H1 (cell line): Measurements from ENCODE around the gene RHBDF2. TPM values are rescaled to one million over a fixed set of nuclear protein-coding genes. Genes with fewer than 3 reads are reported as not detected.

Experiments
- CTCF ChIA-PET: fragments of 300-600 bp; sonication (Branson Sonifier 250); formaldehyde crosslinking; loops from one replicate; lab custom pipeline; 2021; ENCODE audit not compliant: partially characterized antibody; lab: Charles Lee
- POLR2A ChIA-PET: fragments of 300-600 bp; sonication (Branson Sonifier 250); formaldehyde crosslinking; loops from one replicate; lab custom pipeline; 2021; ENCODE audit warnings: inconsistent platforms; ENCODE audit not compliant: partially characterized antibody; lab: Charles Lee
- DNase-seq, 2 experiments: peaks; one replicate each; pipeline versions ENCODE4 v3.0.0 to v3.0.0-alpha.2; 2010 to 2022; ENCODE audit warnings: low spot score in 2 of 2, low read depth in 1 of 2, mixed read lengths in 1 of 2
- FAIRE-seq: peaks from 2 replicates; lab custom pipeline; 2011; peaks lifted over from hg19 to GRCh38; lab: Jason Lieb, UNC
- H2AFZ ChIP-seq: 2 replicates; pipeline ENCODE4 v1.8.1; 2012; ENCODE audit warnings: low read length, inconsistent platforms
- H2AK5ac ChIP-seq: 2 replicates; pipeline ENCODE4 v1.6.1; 2013; ENCODE audit warnings: low read depth, low read length
- H2BK120ac ChIP-seq: replicated peaks from 2 replicates; pipeline ENCODE3; 2013; ENCODE audit warnings: low read depth, low read length, inconsistent platforms
- H2BK12ac ChIP-seq: 2 replicates; pipeline ENCODE4 v1.6.1; 2013; ENCODE audit warnings: low read depth, low read length
- H2BK15ac ChIP-seq: 2 replicates; pipeline ENCODE4 v1.6.1; 2013; ENCODE audit warnings: low read length
- H2BK20ac ChIP-seq: 2 replicates; pipeline ENCODE4 v1.6.1; 2013; ENCODE audit warnings: low read length
- H2BK5ac ChIP-seq: 2 replicates; pipeline ENCODE4 v1.6.1; 2013; ENCODE audit warnings: low read depth, low read length
- H3K14ac ChIP-seq: 2 replicates; pipeline ENCODE4 v1.6.1; 2013; ENCODE audit warnings: inconsistent platforms; ENCODE audit not compliant: insufficient read length
- H3K18ac ChIP-seq: 2 replicates; pipeline ENCODE4 v1.6.1; 2013; ENCODE audit warnings: low read length; ENCODE audit errors: extremely low read depth
- H3K23ac ChIP-seq: 2 replicates; pipeline ENCODE4 v1.6.1; 2013; ENCODE audit warnings: inconsistent platforms; ENCODE audit not compliant: insufficient read length
- H3K23me2 ChIP-seq: 2 replicates; pipeline ENCODE4 v1.6.1; 2013; ENCODE audit warnings: low read depth, low read length
- H3K27ac ChIP-seq: 2 replicates; pipeline ENCODE4 v1.6.1; 2011; ENCODE audit warnings: low read depth, low read length, inconsistent platforms
- H3K27me3 ChIP-seq, 4 experiments: replicated peaks in 1 of 4; 1 replicate in 1 of 4; 2 replicates in 3 of 4; pipeline versions ENCODE4 v1.6.1 to v1.8.1; 2011 to 2013; ENCODE audit warnings: low read length in 3 of 4, mild to moderate bottlenecking in 3 of 4, inconsistent platforms in 2 of 4, mixed read lengths in 2 of 4, moderate library complexity in 1 of 4; ENCODE audit not compliant: control insufficient read depth in 3 of 4, insufficient read depth in 3 of 4; ENCODE audit errors: extremely low read depth in 1 of 4
- H3K36me3 ChIP-seq, 4 experiments: 2 replicates each; pipeline versions ENCODE4 v1.6.1 to v1.8.1; 2011 to 2013; ENCODE audit warnings: mild to moderate bottlenecking in 4 of 4, low read length in 3 of 4, moderate library complexity in 2 of 4, control low read depth in 1 of 4, inconsistent platforms in 1 of 4; ENCODE audit not compliant: insufficient read depth in 4 of 4, control insufficient read depth in 2 of 4
- H3K4ac ChIP-seq: replicated peaks from 2 replicates; pipeline ENCODE3; 2013; ENCODE audit warnings: low read length, low read depth, mixed read lengths, inconsistent platforms; ENCODE audit not compliant: insufficient read length
- H3K4me1 ChIP-seq, 4 experiments: replicated peaks in 1 of 4; 1 replicate in 1 of 4; 2 replicates in 3 of 4; pipeline versions ENCODE4 v1.6.1 to v1.8.1; 2011 to 2013; ENCODE audit warnings: low read length in 3 of 4, inconsistent platforms in 2 of 4, mixed read lengths in 1 of 4; ENCODE audit not compliant: insufficient read depth in 4 of 4, control insufficient read depth in 3 of 4
- H3K4me2 ChIP-seq, 2 experiments: 2 replicates each; pipeline versions ENCODE4 v1.6.1 to v1.8.1; 2011 to 2013; ENCODE audit warnings: low read depth in 2 of 2, low read length in 2 of 2, control low read depth in 1 of 2, inconsistent platforms in 1 of 2, mild to moderate bottlenecking in 1 of 2; ENCODE audit not compliant: insufficient read depth in 1 of 2
- H3K4me3 ChIP-seq, 4 experiments: fragments of 200-600, 300-600 bp in 1 of 4; sonication (generic), shearing (Covaris generic), sonication (Bioruptor Twin) in 1 of 4; 2 replicates each; pipeline versions ENCODE4 v1.5.1 to v1.8.1; 2011 to 2016; ENCODE audit warnings: low read length in 4 of 4, low read depth in 3 of 4, control low read depth in 2 of 4, inconsistent platforms in 2 of 4, mild to moderate bottlenecking in 2 of 4, mixed read lengths in 1 of 4, moderate library complexity in 1 of 4; ENCODE audit not compliant: insufficient read depth in 2 of 4; ENCODE audit errors: extremely low read depth in 1 of 4
- H3K56ac ChIP-seq: replicated peaks from 2 replicates; pipeline ENCODE3; 2013; ENCODE audit warnings: low read depth, mild to moderate bottlenecking, mixed read lengths, low read length, inconsistent platforms; ENCODE audit not compliant: insufficient read length
- H3K79me1 ChIP-seq: 2 replicates; pipeline ENCODE4 v1.6.1; 2013; ENCODE audit warnings: low read depth, low read length, control low read depth
- H3K79me2 ChIP-seq, 2 experiments: 2 replicates each; pipeline versions ENCODE4 v1.6.1 to v1.8.1; 2012 to 2013; ENCODE audit warnings: low read length in 2 of 2, mild to moderate bottlenecking in 2 of 2, inconsistent platforms in 1 of 2; ENCODE audit not compliant: insufficient read depth in 2 of 2, control insufficient read depth in 1 of 2
- H3K9ac ChIP-seq, 4 experiments: replicated peaks in 1 of 4; 1 replicate in 1 of 4; 2 replicates in 3 of 4; pipeline versions ENCODE4 v1.6.1 to v1.8.1; 2011 to 2013; ENCODE audit warnings: low read depth in 3 of 4, low read length in 3 of 4, control low read depth in 2 of 4, mild to moderate bottlenecking in 2 of 4, moderate library complexity in 2 of 4, inconsistent platforms in 1 of 4; ENCODE audit errors: extremely low read depth in 1 of 4
- H3K9me3 ChIP-seq, 2 experiments: 2 replicates each; pipeline versions ENCODE4 v1.6.1 to v1.8.1; 2012 to 2013; ENCODE audit warnings: mild to moderate bottlenecking in 2 of 2, moderate library complexity in 2 of 2, control low read depth in 1 of 2, inconsistent platforms in 1 of 2, low read depth in 1 of 2, low read length in 1 of 2, mixed read lengths in 1 of 2; ENCODE audit not compliant: insufficient read depth in 2 of 2
- H4K20me1 ChIP-seq, 2 experiments: replicated peaks in 1 of 2; 2 replicates each; pipeline versions ENCODE3 to v1.8.1; 2011 to 2013; ENCODE audit warnings: inconsistent platforms in 2 of 2, low read length in 2 of 2, mild to moderate bottlenecking in 1 of 2; ENCODE audit not compliant: insufficient read depth in 2 of 2, control insufficient read depth in 1 of 2
- H4K5ac ChIP-seq: 2 replicates; pipeline ENCODE4 v1.6.1; 2013; ENCODE audit warnings: low read length, low read depth, mixed read lengths, inconsistent platforms; ENCODE audit not compliant: insufficient read length
- H4K8ac ChIP-seq: 2 replicates; pipeline ENCODE4 v1.8.0; 2013; ENCODE audit warnings: mild to moderate bottlenecking, moderate library complexity, low read length, inconsistent platforms; ENCODE audit not compliant: insufficient read depth; ENCODE audit errors: extremely low read depth
- H4K91ac ChIP-seq: replicated peaks from 2 replicates; pipeline ENCODE3; 2013; ENCODE audit warnings: low read length, mixed read lengths, inconsistent platforms; ENCODE audit not compliant: insufficient read length
- FOSL1 ChIP-seq: IDR thresholded peaks from 2 replicates; pipeline ENCODE4 v1.6.1; 2011; ENCODE audit warnings: mild to moderate bottlenecking, low read depth, low read length, moderate library complexity; ENCODE audit not compliant: insufficient read depth
- MAX ChIP-seq: IDR thresholded peaks from 2 replicates; pipeline ENCODE4 v1.6.1; 2012; ENCODE audit warnings: inconsistent platforms
- SIN3A ChIP-seq, 2 experiments: IDR thresholded peaks in 1 of 2; conservative IDR thresholded peaks in 1 of 2; 2 replicates each; pipeline ENCODE4 v1.6.1; 2011 to 2012; ENCODE audit warnings: low read length in 2 of 2, improper control_type of control experiment in 1 of 2, low read depth in 1 of 2, mild to moderate bottlenecking in 1 of 2
- SP1 ChIP-seq: IDR thresholded peaks from 2 replicates; pipeline ENCODE4 v1.6.1; 2011; ENCODE audit warnings: low read depth, low read length
- TAF1 ChIP-seq: IDR thresholded peaks from 2 replicates; pipeline ENCODE4 v1.6.1; 2011; ENCODE audit warnings: mild to moderate bottlenecking, low read depth, low read length
- WGBS, 2 experiments: shearing (Covaris generic) in 1 of 2; methylation state at CpG; one replicate each; pipeline versions ENCODE4 v1.1.6 to v1.1.7; 2013 to 2015; ENCODE audit warnings: low lambda C conversion rate in 2 of 2, mixed read lengths in 2 of 2, inconsistent platforms in 1 of 2, low coverage in 1 of 2, missing lambda C conversion rate in 1 of 2; ENCODE audit not compliant: insufficient replicate concordance in 2 of 2, insufficient coverage in 1 of 2, insufficient read length in 1 of 2; ENCODE audit errors: extremely low coverage in 1 of 2, missing lambda C conversion rate in 1 of 2; 5-methylcytosine and 5-hydroxymethylcytosine counted together
- polyA plus RNA-seq, 7 experiments: library from polyadenylated mRNA; depleted of rRNA in 3 of 7; stranded (reverse) in 5 of 7; unstranded in 2 of 7; fragments of >200 nt in 5 of 7; fragments of 200-250 nt in 2 of 7; gene quantifications; 1 replicate in 5 of 7; 2 replicates in 1 of 7; 4 replicates in 1 of 7; pipeline versions ENCODE4 v1.2.1 to v1.2.3, GENCODE V29; 2011 to 2013; ENCODE audit warnings: missing spikeins in 2 of 7, mixed read lengths in 2 of 7
- total RNA-seq: library from RNA; stranded (reverse); fragmentation: NEBNext Ultra II Directional; extraction: Animal tissue kit (Norgen Biotek cat#: 25700); gene quantifications from 2 replicates; pipeline ENCODE4 v1.2.1, GENCODE V29; 2021

The RHBDF2 gene
- total and polyA plus RNA-seq, 2 of the 8 experiments (the other 6 are each of a cell fraction or from before 2014, with no cell fraction given) = 21.2 to 25.9 TPM

GRCh38 chr17:76458580-76459490, 42.4 kb downstream of the RHBDF2 start:
- Histone ChIP-seq H3K56ac (no peak overlapping the region), H3K27me3 (no peaks in the 10 kb centered on the region), H2BK12ac (no peak overlapping the region), H3K23ac (no peak overlapping the region), H2AK5ac (no peak overlapping the region), H3K9ac (no peak overlapping the region), H3K79me2 (no peaks in the 10 kb centered on the region), H2BK20ac (0 out of 2 replicates have a peak overlapping the region, but pooled peaks have one; percentile 43), H4K5ac (no peak overlapping the region), H3K23me2 (no peaks in the 10 kb centered on the region), H2BK15ac (peak overlapping the region; percentile 14; the same call in 1 of the 2 replicates), H3K36me3 (no peaks in the 10 kb centered on the region), H3K18ac (no peak overlapping the region), H3K14ac (no peak overlapping the region), H3K27ac (no peak overlapping the region), H4K20me1 (no peaks in the 10 kb centered on the region), H2AFZ (peak overlapping the region; percentile 15; the same call in 1 of the 2 replicates), H3K4me1 (peaks cover 0 to 8% (median 3%) of the 10 kb centered on the region in 4 experiments; a peak in 4 of 7 replicates), H3K79me1 (no peaks in the 10 kb centered on the region), H3K4ac (no peak overlapping the region), H3K4me2 (no peak overlapping the region), H3K9me3 (no peaks in the 10 kb centered on the region), H3K4me3 (no peak overlapping the region), H2BK5ac (no peak overlapping the region), H2BK120ac (no peak overlapping the region), H4K8ac (no peak overlapping the region), H4K91ac (no peak overlapping the region)
- DNase-seq (peak; percentile 79 to 83), FAIRE-seq (no peak)
- POLR2A ChIA-PET = interaction anchor here (0.7 to 1.9 kb wide), 4 partner anchors 10 to 98 kb away, joined by 3 to 6 read pairs (median 4); no protein-coding TSS in a partner anchor
- WGBS, 2 experiments = 56% methylated on average over 9 of the region's 9 CpGs; no CpG with 5 or more reads in 1 of the 2 experiments
- CTCF ChIA-PET = interaction anchor here (0.5 to 15.6 kb wide), 57 partner anchors 8 to 408 kb away, joined by 3 to 446 read pairs (median 5); partner anchors contain the start of genes AANAT, PRCD, RHBDF2 and ST6GALNAC2
- TF ChIP-seq SIN3A (conservative IDR thresholded peaks at IDR 0.05 in 1 of 2, IDR thresholded peaks at IDR 0.05 in 1 of 2; ENCODE audit: low read depth in 1 of 2, low read length in 2 of 2) = no peak
- 0 out of 2 replicates have a peak, but pooled peaks have one; percentile 20 for TF ChIP-seq MAX
- no peak for TF ChIP-seq SP1
- TF ChIP-seq TAF1 = no peak
- no peak for TF ChIP-seq FOSL1
